Fibroblast of skin of scalp (primary cell): ENCODE measurements around the gene RAB21. TPM values are rescaled to one million over a fixed set of nuclear protein-coding genes. Genes with fewer than 3 reads are reported as not detected.

Experiments
- DNase-seq: peaks from one replicate; pipeline ENCODE4 v3.0.0-alpha.2; 2013
- polyA plus RNA-seq, 2 experiments: library from polyadenylated mRNA; unstranded; fragments of 120-200 nt; gene quantifications; one replicate each; pipeline ENCODE4 v1.2.1, GENCODE V29; 2013; ENCODE audit not compliant: insufficient read length in 2 of 2

The RAB21 gene, protein sequence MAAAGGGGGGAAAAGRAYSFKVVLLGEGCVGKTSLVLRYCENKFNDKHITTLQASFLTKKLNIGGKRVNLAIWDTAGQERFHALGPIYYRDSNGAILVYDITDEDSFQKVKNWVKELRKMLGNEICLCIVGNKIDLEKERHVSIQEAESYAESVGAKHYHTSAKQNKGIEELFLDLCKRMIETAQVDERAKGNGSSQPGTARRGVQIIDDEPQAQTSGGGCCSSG
- polyA plus RNA-seq (2013, experiment 1 of 2; ENCODE audit: insufficient read length) = 47.3 TPM
- polyA plus RNA-seq (2013, experiment 2 of 2; ENCODE audit: insufficient read length) = 49.9 TPM

DNA sequence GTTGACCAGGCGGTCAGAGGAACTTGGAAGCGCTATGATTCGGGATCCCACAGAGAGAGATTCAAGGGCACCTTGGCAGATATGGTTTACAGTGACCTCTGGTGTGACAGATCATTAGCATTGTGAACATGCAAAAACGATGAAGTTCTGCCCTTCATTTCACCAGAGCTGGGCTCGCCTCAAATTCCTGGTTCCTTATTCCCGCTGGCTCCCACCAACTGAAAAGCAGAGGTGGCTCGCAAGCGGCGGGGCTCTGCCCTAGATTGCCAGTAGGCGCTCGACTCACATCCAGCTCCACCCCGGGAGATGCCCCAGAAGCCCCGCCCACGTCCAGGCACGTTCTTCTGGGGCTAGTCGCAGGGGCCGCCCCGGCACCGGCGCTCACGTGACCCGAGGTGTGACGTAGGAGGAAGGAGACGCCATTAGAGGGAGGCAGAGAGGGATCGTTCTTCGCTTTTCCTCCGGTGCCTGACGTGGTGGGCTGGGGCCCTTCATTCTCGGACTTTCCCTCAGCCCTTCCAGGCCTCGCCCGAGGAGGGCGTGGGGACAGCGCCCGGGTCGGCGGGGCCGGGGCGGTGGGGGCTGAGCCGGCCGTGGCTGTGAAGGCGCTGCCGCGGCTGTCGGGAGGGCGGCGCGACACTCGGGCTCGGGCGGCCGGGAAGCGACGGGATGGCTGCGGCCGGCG is at the start of gene RAB21:
Gene RAB21 (plus strand): TSS at position 403 of the 685 bp plus-strand sequence. CDS start 267 bp downstream, at position 670.
- peak; percentile 98 for DNase-seq

DNA sequence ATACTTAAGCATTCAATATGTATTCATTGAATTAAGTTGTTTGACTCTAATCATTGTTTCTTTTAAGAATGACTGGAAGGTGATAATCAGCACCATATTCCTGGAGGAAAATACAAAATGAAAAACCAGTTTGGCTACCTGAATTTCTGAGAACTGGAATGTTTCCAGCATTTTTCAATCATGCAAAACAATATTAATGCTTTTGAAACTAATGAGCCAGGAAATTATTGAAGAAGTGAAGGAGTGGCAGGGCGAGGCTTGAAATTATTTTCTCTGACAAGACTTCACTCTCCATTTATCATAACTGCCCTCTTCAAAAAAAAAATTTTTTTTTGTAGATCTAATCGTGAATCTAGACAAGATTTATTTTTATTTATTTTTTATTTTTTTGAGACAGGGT is 49.7 kb upstream of the RAB21 start:
- DNase-seq = no peak

DNA sequence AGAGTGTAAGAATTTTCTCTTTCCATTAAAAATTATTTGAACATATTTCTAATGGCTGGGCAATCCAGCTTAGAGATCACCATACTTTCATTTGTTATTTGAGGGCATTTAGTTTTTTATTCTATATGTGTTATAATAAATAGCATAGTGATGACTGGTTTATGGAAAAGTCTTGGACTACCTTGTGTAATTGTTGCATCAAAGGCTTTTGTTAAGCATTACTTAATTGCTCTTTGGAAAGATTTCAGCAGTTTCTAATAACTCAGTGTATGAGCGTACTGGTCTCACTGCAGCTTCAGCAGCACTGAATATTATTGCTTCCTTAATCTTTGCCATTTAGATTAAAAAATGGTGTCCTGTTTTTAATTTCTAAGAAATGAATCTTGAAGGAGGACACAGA is 46.0 kb upstream of the RAB21 start:
- DNase-seq = no peak

DNA sequence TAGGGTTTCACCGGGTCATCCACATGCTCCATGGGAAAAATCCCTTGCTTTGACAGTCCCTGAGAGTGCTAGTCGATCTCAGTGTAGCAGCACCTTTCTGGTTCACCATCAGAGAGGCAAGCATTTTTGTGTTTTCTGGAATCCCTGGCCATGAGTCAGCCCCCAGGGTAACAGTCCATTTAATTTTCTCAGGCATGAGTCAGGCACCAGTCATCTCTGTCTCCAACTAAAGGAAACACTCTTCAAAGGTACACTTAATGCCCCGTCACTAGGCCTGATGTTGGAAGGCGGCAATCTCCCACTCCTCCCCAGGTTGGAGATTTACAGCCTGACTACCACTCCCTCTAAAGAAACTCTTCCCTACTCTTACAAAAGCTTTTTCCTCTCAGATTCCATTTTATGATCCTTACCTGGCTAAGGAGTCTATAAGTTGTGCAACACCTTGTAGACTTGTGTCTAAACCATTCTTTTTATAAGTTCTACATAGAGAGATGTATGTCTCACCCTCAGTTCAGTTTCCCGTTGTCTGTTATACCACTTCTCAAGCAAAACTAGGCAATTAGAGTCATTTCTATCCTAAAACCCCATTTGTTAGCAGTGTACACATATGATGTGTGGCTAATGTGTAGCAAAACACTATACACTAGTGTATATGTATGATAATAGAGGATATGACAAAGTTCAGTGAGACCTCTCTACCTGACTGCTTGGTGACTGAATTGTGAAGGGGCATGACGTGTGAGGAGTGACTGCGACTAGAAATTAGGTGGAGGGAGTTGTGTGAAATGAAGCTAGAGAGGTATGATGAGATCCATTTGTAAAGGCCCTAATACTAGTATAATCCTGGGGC is 44.2 kb upstream of the RAB21 start:
- DNase-seq = peak; percentile 85

DNA sequence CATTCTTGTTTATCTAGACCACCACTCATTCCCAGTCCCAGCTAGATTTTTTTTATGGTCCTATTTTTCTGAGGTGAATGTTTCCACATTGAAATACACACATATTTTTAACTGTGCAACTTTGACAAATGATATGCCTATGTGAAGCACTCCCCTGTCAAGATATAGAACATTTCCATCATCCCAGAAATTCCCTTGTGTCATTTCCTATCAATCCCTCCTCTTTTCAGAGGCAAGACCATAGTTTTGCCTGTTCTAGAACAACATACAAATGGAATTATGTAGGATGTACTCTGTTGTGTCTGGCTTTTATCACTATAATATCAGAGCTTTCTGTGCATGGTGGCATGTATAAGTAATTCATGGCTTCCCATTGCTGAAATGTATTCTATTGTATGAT is 36.1 kb upstream of the RAB21 start:
- DNase-seq = no peak

DNA sequence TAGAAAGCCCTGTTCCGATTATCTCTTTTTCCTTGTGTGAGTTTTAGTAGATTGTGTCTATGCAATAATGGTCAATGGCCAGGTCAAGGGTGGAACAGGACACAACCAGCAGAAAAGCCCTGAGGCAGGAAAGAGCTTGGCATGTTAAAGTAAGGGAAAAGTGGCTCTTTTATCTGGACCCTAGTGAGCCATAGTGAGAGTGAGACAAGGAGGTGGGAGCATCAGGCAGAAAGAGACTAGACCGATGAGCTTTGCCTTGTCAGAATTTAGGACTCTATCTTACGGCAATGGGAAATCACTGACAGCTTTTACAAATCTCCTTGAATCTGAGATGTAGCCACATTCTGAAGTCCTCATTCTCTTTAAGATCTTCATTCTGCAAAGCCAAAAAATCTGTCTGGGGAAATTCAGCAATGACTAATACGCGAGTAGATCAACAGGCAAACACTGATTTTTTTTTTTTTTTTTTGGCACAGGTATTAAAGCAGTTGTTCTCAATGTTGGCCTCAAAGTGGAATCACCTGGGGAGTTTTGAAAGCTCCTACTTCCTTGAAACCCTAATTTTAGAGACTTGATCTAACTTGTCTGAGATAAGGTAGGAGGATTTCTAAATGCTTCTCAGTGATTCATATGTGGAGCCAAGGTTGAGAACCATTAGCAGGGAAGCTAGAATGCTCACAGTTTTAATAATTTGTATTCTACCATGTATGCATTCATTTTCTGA is 34.9 kb upstream of the RAB21 start:
- DNase-seq = no peak

DNA sequence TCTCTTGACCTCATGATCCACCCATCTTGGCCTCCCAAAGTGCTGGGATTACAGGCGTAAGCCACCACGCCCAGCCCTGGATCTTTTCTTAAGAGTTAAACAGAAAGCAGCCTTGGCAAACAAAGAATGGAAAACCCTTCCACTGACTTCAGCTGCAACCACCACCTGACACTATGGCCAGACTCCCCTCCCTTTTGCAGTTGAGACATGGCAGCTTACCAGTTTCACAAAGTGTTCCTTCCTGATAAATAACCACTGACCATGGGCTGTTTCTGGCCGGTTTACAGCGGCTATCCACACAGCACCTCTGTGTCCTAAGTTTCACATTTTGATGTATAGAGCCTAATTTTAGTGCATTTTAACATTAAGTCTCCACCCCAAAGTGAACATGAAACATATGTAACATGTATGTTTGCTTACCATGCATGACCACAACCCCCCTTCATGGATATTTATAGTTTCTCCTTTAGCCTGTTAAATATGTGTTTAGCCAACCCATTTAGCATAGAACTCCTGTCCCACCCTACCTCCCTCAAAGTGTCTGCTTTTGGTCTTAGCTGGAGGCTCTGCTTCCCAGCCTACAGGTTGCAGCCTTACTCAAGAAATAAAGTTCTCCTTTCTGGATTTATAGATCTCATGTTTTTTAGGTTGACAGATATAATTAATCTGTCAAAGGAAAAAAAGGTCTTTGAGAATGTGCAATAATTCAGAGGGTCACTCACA is 32.7 kb upstream of the RAB21 start:
- DNase-seq = no peak

DNA sequence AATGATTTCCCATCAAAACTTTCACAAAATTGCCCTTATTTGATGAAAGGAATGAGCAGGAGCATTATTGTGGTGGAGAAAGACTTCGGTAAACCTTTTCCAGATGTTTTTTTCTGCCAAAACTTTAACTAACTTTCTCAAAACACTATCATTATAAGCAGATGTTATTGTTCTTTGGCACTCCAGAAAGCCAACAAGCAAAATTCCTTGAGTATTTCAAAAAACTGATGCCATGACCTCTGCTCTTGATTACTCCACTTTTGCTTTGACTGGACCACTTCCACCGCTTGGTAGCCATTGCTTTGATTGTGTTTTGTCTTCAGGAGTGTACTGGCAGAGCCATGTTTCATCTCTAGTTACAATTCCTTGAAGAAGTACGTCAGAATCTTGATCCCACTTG is 29.7 kb upstream of the RAB21 start:
- DNase-seq = peak; percentile 70

DNA sequence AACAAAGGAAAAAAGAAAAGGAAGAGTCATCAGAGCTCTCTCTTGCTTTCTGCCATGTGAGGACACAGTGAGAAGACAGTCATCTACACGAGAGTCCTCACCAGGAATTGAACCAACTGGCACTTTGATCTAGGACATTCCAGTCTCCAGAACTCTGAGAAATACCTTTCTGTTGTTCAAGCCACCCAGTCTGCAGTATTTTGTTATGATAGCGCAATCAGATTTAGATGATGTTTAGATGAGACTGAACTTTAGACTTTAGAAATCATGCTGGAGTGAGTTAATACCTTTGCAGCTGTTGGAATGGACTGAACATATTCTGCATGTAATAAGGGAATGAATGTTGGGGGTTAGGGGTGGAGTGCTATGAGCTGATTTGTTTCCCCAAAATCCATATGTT is 28.1 kb upstream of the RAB21 start:
- DNase-seq = no peak

DNA sequence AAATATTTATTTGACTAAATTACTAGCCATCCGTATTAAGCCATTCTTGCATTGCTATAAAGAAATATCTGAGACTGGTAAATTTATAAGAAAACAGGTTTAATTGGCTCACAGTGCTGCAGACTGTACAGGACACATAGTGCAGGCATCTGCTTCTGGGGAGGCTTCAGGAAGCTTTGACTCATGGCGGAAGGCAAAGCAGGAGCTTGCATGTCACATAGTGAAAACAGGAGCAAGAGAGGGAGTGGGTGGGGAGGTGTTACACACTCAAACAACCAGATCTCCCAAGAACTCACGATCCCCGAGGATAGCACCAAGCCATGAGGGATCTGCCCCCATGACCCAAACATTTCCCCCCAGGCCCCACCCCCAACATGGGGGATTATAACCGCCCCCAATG is 26.7 kb upstream of the RAB21 start:
- DNase-seq = no peak

DNA sequence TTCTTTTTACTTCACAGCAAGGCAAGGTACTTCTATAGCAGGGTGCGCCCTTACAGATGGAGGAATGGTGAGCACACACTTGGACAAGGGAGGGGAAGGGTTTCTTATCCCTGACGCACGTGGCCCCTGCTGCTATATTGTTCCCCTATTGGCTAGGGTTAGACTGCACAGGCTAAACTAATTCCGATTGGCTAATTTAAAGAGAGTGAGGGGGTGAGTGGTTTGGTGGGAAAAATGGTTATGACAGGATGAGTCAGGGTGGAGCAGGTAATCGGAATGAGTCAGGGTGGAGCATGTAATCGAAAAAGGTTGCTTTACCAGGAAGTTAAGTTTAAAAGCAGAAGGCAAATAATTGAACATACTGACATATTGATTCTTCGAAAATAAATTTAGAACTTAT is 23.7 kb upstream of the RAB21 start:
- DNase-seq = no peak

DNA sequence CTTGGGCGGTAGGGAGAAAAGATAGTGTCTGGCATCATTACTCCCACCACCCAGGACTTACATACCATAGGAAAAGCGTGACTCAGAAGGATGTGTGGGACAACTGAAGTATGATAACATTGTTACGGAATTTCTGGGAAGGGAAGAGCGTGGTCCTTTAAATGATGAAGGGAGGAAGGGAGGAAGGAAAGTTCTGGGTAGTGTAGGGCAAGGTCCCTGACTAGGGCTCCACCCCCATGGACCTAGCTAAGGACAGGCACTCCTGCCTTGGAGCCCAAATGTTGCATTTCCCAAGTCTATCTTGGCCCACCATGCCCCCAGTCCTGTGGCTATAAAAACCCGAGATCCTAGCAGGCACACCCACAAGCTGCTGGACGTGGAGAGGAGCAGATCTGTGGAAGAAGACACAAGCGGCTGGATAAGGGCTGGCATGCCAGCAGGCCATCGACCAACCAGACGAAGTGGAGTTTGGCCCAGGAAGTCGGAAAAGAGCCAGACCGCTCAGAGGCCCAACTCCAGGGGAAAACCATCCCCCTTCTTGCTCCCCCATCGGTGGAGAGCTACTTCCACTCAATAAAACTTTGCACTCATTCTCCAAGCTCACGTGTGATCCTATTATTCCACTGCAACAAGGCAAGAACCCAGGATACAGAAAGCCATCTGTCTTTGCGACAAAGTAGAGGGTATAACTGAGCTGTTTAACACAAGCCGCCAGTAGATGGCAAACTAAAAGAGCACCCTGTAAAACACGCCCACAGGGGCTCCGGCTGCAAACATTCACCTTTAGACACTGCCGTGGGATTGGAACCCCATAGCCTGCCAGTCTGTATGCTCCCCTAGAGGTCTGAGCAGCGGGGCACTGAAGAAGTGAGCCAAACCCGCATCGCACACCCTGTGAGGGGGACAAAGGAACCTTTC is 23.0 kb upstream of the RAB21 start:
- peak; percentile 81 for DNase-seq

DNA sequence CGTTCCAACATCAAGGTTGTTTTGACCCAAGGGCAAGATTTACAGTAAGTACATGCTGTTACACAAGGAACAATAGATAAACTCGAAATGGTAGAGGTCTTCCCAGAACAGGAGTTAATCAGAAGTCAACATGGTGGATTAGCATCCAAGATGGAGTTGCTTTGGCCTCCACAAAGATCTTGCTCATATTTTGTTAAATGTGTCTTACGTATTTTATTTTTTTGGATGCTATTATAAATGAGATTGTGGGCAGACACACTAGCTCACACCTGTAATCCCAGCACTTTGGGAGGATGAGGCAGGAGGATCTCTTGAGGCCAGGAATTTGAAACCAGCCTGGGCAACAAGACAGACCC is 22.3 kb upstream of the RAB21 start:
- DNase-seq = no peak

DNA sequence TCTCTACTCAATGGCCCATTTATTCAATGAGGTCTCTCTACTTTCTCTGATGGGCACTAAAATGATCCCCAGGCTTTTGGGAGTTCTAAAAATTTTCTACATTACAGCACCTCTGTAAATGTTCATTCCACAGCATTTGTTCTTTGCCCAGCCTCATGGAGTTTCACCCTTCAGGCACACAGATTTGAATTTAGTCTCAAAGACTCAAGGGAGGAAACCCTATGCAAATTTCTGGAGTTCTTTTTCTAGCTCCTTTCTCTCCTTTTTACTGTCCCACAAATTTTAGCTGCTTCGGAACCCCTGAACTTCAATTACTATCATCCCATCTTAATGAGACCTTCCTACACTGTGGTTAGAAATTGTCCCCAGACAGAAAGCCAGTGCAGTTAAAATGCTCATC is 17.5 kb upstream of the RAB21 start:
- DNase-seq = no peak

DNA sequence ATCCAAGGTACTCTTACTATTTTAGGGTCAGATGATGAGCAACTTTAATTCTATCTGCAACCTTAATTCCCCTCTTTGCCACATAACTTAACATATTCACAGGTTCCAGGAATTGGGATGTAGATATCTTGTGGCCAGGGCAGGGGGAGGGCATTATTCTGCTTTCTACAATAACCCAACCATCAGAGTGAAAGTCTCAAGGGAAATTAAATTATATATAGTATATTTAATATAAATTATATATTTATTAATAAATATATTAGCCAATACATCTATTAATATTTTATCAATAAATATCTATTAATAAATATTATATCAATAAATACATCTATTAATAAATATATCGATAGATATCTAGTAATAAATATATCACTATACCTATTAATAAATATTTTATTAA is 11.7 kb upstream of the RAB21 start:
- no peak for DNase-seq

DNA sequence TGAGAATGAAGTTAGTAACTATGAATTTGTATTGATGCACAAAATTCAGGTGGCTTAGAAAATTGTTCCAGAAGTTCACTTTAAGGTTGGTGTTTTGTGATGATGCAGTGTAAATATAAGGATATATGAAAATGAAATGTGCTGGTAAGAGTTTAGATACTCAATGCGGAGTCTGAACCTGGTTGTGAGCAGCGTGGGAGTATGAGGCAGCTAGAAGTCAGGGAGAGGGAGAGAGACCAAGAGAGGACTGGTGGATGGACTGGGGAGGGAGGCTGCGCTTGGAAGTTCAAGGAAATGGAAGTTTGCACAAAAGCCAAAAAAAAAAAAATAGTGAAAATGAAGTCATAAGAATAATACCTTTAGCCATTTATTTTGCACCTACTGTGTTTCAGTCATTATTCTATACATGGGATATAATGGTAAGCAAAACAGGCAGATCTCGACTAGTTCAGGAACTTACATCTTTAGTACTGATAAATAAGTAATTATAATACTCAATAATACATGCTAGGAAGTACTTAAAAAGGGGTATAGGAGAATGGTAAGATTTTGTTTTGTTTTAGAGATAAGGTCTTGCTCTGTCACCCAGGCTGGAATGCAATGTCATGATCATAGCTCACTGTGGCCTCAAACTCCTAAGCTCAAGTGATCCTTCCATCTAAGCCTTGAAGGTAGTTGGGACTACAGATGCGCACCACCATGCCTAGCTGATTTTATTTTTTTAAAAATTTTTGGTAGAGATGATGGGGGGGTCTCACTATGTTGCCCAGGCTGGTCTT is 10.0 kb upstream of the RAB21 start:
- DNase-seq = no peak

DNA sequence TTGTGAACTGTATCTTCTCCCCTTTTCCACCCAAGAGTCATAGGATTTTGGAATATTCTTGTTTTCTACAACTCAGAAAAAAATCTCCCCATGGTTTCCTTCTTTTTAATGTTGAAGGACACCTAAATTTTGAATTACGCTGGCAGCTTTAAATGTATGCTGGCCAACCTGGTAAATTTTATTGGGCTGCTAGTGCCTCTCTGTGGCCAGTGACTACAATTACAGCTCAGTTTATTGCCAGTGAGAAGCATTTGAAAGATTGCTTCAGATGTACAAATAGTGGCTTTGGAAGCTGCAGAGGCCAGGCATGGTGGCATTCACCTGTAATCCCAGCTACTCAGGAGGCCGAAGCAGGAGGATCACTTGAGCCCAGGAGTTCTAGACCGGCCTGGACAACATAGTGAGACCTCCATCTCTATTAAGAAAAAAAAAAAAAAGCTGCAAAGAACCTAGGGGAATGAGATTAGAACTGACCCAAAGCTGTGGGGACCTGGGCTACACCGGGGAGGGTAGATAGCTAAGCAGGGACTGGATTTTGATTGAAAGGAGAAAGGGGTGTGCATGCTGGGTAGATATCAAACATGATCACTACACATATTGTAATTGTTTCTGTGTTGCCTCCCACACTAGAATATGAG is 7.6 kb upstream of the RAB21 start:
- DNase-seq = peak; percentile 69

DNA sequence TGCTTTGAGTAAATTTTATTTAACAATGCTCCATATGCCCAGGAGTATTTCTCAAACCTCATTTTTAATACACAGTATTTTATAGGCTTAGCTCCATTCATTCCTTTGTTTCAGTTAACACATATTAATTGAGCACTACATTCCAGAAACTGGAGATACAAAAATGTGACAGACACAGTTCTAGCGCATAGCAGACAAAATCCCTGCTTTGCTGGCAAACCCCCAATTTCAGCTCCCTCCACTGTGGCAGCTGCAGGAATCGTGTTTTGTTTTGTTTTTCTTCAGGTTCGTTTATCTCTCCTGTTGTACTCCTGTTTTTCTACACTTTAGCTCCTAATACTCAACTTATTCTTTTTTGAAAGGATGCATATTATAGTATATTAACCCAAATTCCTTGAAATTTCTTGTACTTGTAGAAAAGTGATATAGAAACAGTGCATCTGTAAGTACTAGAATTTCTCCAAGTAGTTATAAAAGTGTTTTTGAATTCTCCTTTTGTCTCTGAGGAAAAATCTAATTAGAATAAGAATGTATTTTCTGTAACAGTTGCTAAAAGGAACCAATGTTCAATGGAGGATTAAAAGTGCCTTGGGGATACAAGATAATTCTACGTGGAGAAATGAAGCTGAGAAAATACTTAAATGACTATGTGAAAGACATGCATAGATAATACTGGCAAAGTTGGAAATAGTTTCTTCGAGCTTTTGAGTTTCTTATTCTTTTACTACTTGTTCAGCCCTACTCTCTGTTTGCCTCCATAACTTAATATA is 6.4 kb upstream of the RAB21 start:
- DNase-seq = peak; percentile 29

DNA sequence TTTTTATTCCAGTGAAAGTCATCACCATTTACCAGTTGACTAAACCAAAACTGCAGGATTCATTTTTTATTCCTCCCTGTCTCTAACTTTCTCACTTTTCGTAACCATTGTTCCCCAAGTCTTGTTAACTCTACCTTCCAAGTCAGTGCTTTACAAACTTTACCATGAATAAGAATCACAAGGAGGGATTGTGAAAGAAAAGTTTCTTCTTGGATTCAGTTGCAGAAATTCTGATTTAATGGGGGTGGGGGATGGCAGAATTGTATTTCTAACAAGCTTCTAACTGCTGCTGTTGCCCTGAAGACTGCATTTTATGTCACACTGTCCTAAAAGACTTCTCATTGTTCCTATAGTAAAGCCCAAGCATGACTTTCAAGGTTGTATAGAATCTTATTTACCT is 5.0 kb upstream of the RAB21 start:
- DNase-seq = no peak
